Measurements from ENCODE around the gene FZD10.

The FZD10 gene

GRCh38 chr12:130131025-130131424 is 31.2 kb upstream of the FZD10 start:
- no peak for DNase-seq

- no peak for DNase-seq
Observed at GRCh38 chr12:130131801-130132200, 30.5 kb upstream of the FZD10 start.

- no peak for DNase-seq
Observed at GRCh38 chr12:130132831-130133511, 29.3 kb upstream of the FZD10 start.

GRCh38 chr12:130133851-130134562 is 28.3 kb upstream of the FZD10 start:
- DNase-seq = no peak

GRCh38 chr12:130134563-130134915 is 27.7 kb upstream of the FZD10 start:
- no peak for DNase-seq

- no peak for DNase-seq
Observed at GRCh38 chr12:130136509-130137039, 25.7 kb upstream of the FZD10 start.

GRCh38 chr12:130137040-130138018 is 24.9 kb upstream of the FZD10 start:
- no peak for DNase-seq

GRCh38 chr12:130138478-130138877 is 23.8 kb upstream of the FZD10 start:
- no peak for DNase-seq

GRCh38 chr12:130139567-130140421 is 22.5 kb upstream of the FZD10 start:
- no peak for DNase-seq

- DNase-seq = no peak
Observed at GRCh38 chr12:130141105-130141504, 21.2 kb upstream of the FZD10 start.

GRCh38 chr12:130141901-130142683 is 20.2 kb upstream of the FZD10 start:
- no peak for DNase-seq

- DNase-seq = no peak
Observed at GRCh38 chr12:130142736-130143135, 19.5 kb upstream of the FZD10 start.

GRCh38 chr12:130143136-130143535 is 19.1 kb upstream of the FZD10 start:
- DNase-seq = no peak

GRCh38 chr12:130144256-130144655 is 18.0 kb upstream of the FZD10 start:
- no peak for DNase-seq

GRCh38 chr12:130145731-130146130 is 16.5 kb upstream of the FZD10 start:
- DNase-seq = no peak

- no peak for DNase-seq
Observed at GRCh38 chr12:130146176-130146931, 15.9 kb upstream of the FZD10 start.

GRCh38 chr12:130147875-130148596 is 14.2 kb upstream of the FZD10 start:
- DNase-seq = no peak

GRCh38 chr12:130151846-130152245 is 10.4 kb upstream of the FZD10 start:
- no peak for DNase-seq
